Adrenal gland (tissue), 12 donors: ENCODE measurements around the gene APLF. TPM values are rescaled to one million over a fixed set of nuclear protein-coding genes. Genes with fewer than 3 reads are reported as not detected.

ENCODE experiments used
- DNase-seq, 7 donors: peaks; one replicate each; pipeline ENCODE4 v3.0.0-alpha.2; 2019 to 2020
- H3K27ac ChIP-seq, 5 donors: fragments of 200-600 bp; sonication (generic) in 4 of 5; 1 replicate in 3 of 5; 2 replicates in 2 of 5; pipeline versions ENCODE4 v1.5.1 to v1.8.0; 2016 to 2020; ENCODE audit warnings: mild to moderate bottlenecking in 1 of 5
- H3K27me3 ChIP-seq: fragments of 200-600 bp; 2 replicates; pipeline ENCODE4 v1.8.0; 2021
- H3K36me3 ChIP-seq, 2 donors: fragments of 200-600 bp; replicated peaks in 1 of 2; 1 replicate in 1 of 2; 2 replicates in 1 of 2; pipeline versions ENCODE4 v1.5.1 to v1.8.0; 2018 to 2022
- H3K4me1 ChIP-seq, 2 donors: fragments of 200-600 bp; replicated peaks in 1 of 2; 1 replicate in 1 of 2; 2 replicates in 1 of 2; pipeline versions ENCODE4 v1.5.1 to v1.8.0; 2018 to 2021
- H3K4me3 ChIP-seq, 4 donors: fragments of 200-600 bp; sonication (generic) in 3 of 4; one replicate each; pipeline ENCODE4 v1.5.1; 2016 to 2018
- H3K9me3 ChIP-seq, 3 donors: fragments of 200-600 bp; sonication (generic) in 1 of 3; replicated peaks in 1 of 3; 1 replicate in 2 of 3; 2 replicates in 1 of 3; pipeline versions ENCODE4 v1.5.1 to v1.8.0; 2016 to 2021
- POLR2A ChIP-seq, 2 donors: fragments of 450-650 bp; IDR thresholded peaks; one replicate each; pipeline ENCODE4 v1.6.1; 2017; ENCODE audit warnings: antibody characterized with exemption in 2 of 2, mild to moderate bottlenecking in 2 of 2, moderate library complexity in 1 of 2
- WGBS, 4 donors: extraction: QIAGEN DNeasy Blood & Tissue Kit in 2 of 4; methylation state at CpG; one replicate each; pipeline versions ENCODE4 v1.1.5 to v1.1.7; 2013 to 2017; 5-methylcytosine and 5-hydroxymethylcytosine counted together
- intact Hi-C, 2 donors: fragments of 100-400 bp; cut with DNase I; formaldehyde crosslinking; loops; one replicate each; pipeline versions ENCODE4 v1.14.1 to v1.15.0; 2022 to 2023
- polyA plus RNA-seq, 3 donors: library from polyadenylated mRNA; stranded (reverse); fragments of 200-250 nt in 2 of 3; fragments of 350-450 nt in 1 of 3; fragmentation: Illumina TruSeq in 1 of 3; extraction: RNeasy Lipid Tissue Mini Kit (QIAGEN cat#74804) in 1 of 3; gene quantifications; one replicate each; pipeline ENCODE4 v1.2.3, GENCODE V29; 2013 to 2014
- total RNA-seq, 9 donors: library from RNA; depleted of rRNA in 4 of 9; stranded (reverse); fragments of >200 nt in 4 of 9; fragments of 120-200 nt in 1 of 9; fragmentation: NEBNext Ultra II Directional in 1 of 9; extraction: Animal tissue kit (Norgen Biotek cat#: 25700) in 1 of 9; gene quantifications; one replicate each; pipeline versions ENCODE4 v1.1.0 to v1.2.4, GENCODE V29; 2013 to 2023
- TF ChIP-seq, protein P1 (sequence below), 6 experiments: fragments of 450-650 bp in 4 of 6; fragments of 200-600 bp in 2 of 6; sonication (generic) in 1 of 6; IDR thresholded peaks; 1 replicate in 5 of 6; 2 replicates in 1 of 6; pipeline versions ENCODE4 v1.5.1 to v1.8.0; 2016 to 2021; ENCODE audit warnings: antibody characterized with exemption in 6 of 6, mild to moderate bottlenecking in 2 of 6, moderate library complexity in 1 of 6
- donor health status: healthy with polysubstance abuse.
- donor health status: Bipolar disorder and iron deficiency.
- donor health status: DM: yes; HTN: yes; CAD: no.
- donor health status: DM: no; HTN: no; CAD: no.
- donor health status: DM: no; HTN: no; CAD: no.
- donor health status: DM: yes; HTN: yes; CAD: no.

The APLF gene
- total and polyA plus RNA-seq, 12 donors: 1.1 to 6.8 (median 3.6) TPM

GRCh38 chr2:68464651-68465050 is 2.7 kb upstream of the APLF start:
- Histone ChIP-seq H3K4me3 (no peak overlapping the region), H3K4me1 (peaks cover 6 to 21% of the 10 kb centered on the region in 2 donors), H3K27ac (no peak overlapping the region), H3K36me3 (no peaks in the 10 kb centered on the region), H3K27me3 (no peaks in the 10 kb centered on the region), H3K9me3 (no peaks in the 10 kb centered on the region)
- DNase-seq: no peak
- WGBS, 4 donors: 89 to 93% (median 92%) methylated on average over 5 of the region's 5 CpGs
- TF ChIP-seq, protein P1, sequence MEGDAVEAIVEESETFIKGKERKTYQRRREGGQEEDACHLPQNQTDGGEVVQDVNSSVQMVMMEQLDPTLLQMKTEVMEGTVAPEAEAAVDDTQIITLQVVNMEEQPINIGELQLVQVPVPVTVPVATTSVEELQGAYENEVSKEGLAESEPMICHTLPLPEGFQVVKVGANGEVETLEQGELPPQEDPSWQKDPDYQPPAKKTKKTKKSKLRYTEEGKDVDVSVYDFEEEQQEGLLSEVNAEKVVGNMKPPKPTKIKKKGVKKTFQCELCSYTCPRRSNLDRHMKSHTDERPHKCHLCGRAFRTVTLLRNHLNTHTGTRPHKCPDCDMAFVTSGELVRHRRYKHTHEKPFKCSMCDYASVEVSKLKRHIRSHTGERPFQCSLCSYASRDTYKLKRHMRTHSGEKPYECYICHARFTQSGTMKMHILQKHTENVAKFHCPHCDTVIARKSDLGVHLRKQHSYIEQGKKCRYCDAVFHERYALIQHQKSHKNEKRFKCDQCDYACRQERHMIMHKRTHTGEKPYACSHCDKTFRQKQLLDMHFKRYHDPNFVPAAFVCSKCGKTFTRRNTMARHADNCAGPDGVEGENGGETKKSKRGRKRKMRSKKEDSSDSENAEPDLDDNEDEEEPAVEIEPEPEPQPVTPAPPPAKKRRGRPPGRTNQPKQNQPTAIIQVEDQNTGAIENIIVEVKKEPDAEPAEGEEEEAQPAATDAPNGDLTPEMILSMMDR (IDR thresholded peaks at IDR 0.05): no peak
- TF ChIP-seq POLR2A (IDR thresholded peaks at IDR 0.05): no peak
- intact Hi-C loops: loop anchor here (10.0 kb wide), 3 partner anchors 240 to 460 kb away; no protein-coding TSS in a partner anchor

DNA sequence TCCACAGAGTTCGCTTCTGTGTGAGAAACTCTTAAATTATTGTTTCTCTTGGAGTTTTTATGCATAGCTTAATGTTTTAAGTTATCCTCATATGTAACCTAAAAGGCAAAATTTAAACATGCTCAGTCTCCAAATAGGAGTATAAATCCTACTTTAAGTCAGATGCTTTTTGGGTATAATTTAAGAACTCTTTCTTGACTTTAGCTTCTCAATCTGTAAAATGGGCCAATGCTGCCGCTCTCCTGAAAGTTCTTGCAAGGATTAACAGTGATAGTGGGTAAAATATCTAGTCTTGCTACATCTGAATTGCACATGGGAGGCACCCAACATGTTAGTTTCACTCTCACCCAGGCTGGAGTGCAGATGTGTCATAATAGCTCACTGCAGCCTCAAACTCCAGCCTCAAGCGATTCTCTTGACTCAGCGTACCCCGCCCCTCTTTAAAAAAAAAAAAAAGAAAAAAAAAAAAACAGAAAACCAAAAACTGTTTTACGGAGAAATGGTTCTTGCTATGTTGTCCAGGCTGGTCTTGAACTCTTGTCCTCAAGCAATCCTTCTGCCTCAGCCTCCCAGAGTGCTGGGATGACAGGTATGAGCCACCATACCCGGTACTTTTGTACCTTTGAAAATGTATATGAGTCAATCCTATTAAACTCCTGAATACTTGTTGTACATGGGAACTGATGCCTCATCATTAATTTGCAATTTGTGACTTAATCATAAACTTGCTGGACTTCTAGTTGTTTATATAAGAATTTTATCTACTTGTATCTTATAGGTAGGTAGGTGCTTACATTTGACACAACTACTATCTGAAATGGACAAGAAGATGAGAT is 2.1 kb upstream of the APLF start:
- intact Hi-C loops: loop anchor here (10.0 kb wide), 3 partner anchors 240 to 460 kb away; no protein-coding TSS in a partner anchor
- Histone ChIP-seq H3K9me3 (no peaks in the 10 kb centered on the region), H3K4me3 (no peak overlapping the region), H3K4me1 (peaks cover 6 to 21% of the 10 kb centered on the region in 2 donors), H3K27ac (no peak overlapping the region), H3K27me3 (no peaks in the 10 kb centered on the region), H3K36me3 (no peaks in the 10 kb centered on the region)
- no peak for DNase-seq
- TF ChIP-seq POLR2A (IDR thresholded peaks at IDR 0.05): no peak
- TF ChIP-seq, protein P1 (IDR thresholded peaks at IDR 0.05): no peak
- 87 to 90% (median 89%) methylated on average over 7 of the region's 7 CpGs for WGBS, 4 donors

DNA sequence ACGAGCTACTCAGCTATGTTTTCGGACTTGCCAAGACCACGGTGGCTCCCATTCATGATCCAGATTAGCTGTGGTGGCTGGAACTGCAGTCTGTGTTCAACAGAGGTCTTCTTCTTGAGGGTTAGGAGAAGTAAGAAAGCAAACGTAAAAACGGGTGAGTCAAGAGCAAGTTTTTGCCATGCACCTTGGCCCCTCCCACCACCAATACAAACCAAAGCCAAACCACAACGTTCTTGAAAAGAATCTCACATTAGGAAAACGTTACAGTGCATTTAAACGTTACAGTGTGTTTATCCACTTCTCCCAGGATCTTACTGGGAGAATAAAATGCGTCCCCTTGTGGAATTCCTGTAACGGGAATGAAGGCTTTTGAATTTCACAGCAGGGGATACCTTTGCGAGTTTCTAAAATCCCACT is 1.0 kb upstream of the APLF start:
- no peaks in the 10 kb centered on the region for H3K9me3 ChIP-seq
- H3K4me3 ChIP-seq: peak overlapping the region in 2 of 4 donors; percentile 63 to 92
- no peaks in the 10 kb centered on the region for H3K36me3 ChIP-seq
- peaks cover 6 to 21% of the 10 kb centered on the region in 2 donors for H3K4me1 ChIP-seq
- WGBS, 4 donors: 3 to 7% (median 6%) methylated on average over 11 of the region's 11 CpGs
- TF ChIP-seq, protein P1 (IDR thresholded peaks at IDR 0.05): peak in 4 of 6 experiments; percentile 2 to 11 (median 6)
- no peak for TF ChIP-seq POLR2A (IDR thresholded peaks at IDR 0.05)
- no peaks in the 10 kb centered on the region for H3K27me3 ChIP-seq
- DNase-seq: peak in 4 of 7 donors; percentile 17 to 60 (median 22)
- intact Hi-C loops: loop anchor here (10.0 kb wide), 3 partner anchors 238 to 458 kb away; no protein-coding TSS in a partner anchor
- peak overlapping the region in 4 of 5 donors; percentile 60 to 86 (median 78) for H3K27ac ChIP-seq

- intact Hi-C loops: loop anchor here (10.0 kb wide), 3 partner anchors 238 to 458 kb away; no protein-coding TSS in a partner anchor
- Histone ChIP-seq H3K27ac (peak overlapping the region in 4 of 5 donors; percentile 60 to 86 (median 78)), H3K27me3 (no peaks in the 10 kb centered on the region), H3K36me3 (no peaks in the 10 kb centered on the region), H3K9me3 (no peaks in the 10 kb centered on the region), H3K4me1 (peaks cover 6 to 21% of the 10 kb centered on the region in 2 donors), H3K4me3 (peak overlapping the region; percentile 63 to 92 (median 68))
- no peak for TF ChIP-seq POLR2A (IDR thresholded peaks at IDR 0.05)
- TF ChIP-seq, protein P1 (IDR thresholded peaks at IDR 0.05): no peak
- 0 to 1% (median 0%) methylated on average over 10 to 18 of the region's 18 CpGs for WGBS, 4 donors
- no peak for DNase-seq
Observed at GRCh38 chr2:68466778-68467076, 658 bp upstream of the APLF start.
